D341Med (cell line): ENCODE data around the gene ANK2.

Source experiments
- DNase-seq: peaks from one replicate; pipeline ENCODE4 v3.0.0; 2012; ENCODE audit warnings: low spot score

The ANK2 gene

GRCh38 chr4:113049421-113050370 lies at the start of gene ANK2:
ANK2 (plus strand) TSS chr4:113049653; CDS start chr4:113049729, 76 bp downstream.
- peak; percentile 26 for DNase-seq

- no peak for DNase-seq
Observed at GRCh38 chr4:113003841-113004240, 45.6 kb upstream of the ANK2 start.

DNA sequence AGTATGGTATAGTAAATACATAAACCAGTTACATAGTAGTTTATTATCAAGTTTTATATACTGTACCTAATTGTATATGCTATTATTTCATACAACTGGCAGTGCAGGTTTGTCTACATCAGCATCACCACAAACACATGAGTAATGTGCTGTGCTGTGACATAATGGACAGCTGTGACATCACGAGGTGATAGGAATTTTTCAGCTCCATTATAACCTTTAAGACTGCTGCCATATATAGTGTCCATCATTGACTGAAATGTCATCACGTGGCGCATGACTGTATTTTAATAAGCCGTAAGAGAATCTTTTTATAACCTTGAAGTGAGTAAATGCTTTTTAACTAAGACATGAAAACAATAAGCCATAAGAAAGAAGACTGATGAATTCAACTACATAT lies 44.8 kb upstream of the ANK2 start:
- DNase-seq, result no peak

GRCh38 chr4:113006632-113007031 lies 42.8 kb upstream of the ANK2 start:
- no peak for DNase-seq

GRCh38 chr4:113007151-113007550 lies 42.3 kb upstream of the ANK2 start:
- no peak for DNase-seq

GRCh38 chr4:113008135-113008534 lies 41.3 kb upstream of the ANK2 start:
- no peak for DNase-seq

- no peak for DNase-seq
Observed at GRCh38 chr4:113008716-113009115, 40.7 kb upstream of the ANK2 start.

DNA sequence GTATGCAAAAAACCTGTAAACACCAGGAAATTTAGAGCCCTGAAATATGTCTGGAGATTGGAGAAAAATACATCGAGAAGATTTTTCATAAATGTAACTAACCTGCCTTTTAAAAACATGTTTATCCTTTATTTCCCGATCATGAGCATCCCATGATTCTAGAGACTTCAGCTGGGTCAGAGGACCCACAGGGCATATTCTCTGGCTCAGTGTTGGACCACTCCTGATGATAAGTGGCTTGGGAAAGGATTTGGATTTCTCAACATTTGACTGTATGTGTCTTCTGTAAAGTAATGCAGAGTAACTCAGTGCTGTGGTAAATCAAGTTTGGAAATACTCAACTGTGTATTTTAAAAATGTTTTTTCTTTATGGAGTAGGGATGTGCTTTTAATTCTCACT lies 40.0 kb upstream of the ANK2 start:
- no peak for DNase-seq

DNA sequence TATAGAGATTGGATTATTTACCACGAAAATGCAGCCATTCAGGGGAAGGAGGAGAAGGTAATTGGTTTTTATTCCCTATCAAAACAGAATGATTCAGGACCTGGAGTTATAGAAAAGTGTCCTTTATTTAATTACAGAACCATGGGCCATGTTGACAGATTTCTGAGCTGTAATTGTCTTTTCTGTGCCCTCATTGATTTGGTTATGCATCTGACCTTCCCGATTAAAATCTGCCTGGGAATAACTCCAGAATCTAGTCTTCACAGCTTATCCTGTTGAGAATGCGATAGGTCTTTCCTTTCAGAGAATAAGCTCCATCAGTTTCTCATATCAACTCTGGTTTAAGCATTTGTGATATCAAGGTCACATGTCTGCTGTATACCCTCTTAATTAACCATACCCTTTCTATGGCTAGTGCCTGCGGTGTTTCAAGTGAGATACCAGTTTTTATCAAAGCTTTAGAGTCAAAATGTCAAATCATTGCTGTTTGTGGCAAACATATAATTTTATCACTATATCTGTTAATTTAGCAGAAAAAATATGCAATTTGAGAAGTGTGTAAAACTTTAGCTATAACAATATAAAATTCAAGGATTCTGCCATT lies 37.2 kb upstream of the ANK2 start:
- no peak for DNase-seq

DNA sequence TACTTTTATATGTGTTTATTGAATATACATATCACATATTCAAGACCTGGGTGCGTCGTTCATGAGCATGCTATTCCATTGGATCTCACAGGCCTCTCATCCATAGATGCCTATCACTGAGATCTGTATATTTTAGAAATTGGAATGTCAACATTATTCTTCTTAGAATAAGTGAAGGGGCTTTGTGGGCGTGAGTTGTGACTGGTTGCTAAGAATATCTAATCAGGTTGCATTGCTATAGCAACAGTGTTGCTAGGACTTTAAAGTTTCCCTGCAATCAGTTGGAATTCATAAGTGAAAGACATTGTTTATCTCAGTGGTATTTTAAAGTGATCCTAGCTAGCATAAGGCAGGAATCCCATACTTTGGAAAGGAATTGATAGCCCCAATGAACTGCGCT lies 36.7 kb upstream of the ANK2 start:
- no peak for DNase-seq

GRCh38 chr4:113013751-113014150 lies 35.7 kb upstream of the ANK2 start:
- no peak for DNase-seq

DNA sequence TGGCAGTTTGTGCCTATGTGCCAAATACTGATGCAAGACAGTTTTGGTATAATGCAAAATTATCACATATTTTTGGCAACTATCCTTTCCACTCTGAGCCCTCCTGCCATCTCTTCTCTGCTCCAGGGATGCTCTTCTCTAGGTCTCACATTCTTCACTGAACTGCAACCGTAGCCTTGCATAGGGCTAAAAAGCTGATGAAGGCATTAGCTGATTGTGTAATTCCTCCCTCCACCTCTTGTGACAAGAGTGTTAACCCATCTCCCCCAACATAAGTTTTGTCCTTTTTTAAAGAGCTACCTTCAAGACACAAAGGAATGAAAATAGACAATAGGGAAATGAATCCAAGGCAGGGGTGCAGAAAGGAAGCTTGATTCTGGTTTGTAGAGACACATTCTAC lies 33.1 kb upstream of the ANK2 start:
- DNase-seq, result no peak

DNA sequence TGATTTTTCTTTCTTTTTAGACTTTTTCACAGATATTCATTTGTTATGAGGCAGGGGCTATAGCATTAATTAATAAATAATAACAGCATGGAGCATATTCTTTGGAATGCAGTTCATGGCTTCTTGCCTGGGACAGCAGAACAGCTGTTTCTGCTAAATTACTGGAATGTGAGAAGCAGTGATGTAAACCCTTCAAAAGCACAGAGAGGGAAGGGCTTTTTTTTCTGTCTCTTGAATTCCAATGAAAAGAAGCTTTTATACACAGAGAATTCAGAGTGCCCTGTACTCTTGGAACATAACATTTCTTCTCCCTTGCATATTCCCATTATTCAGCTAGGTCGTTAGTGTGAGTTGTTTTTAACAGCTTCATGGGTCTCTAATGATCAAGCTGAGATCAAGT lies 28.5 kb upstream of the ANK2 start:
- DNase-seq, result no peak

DNA sequence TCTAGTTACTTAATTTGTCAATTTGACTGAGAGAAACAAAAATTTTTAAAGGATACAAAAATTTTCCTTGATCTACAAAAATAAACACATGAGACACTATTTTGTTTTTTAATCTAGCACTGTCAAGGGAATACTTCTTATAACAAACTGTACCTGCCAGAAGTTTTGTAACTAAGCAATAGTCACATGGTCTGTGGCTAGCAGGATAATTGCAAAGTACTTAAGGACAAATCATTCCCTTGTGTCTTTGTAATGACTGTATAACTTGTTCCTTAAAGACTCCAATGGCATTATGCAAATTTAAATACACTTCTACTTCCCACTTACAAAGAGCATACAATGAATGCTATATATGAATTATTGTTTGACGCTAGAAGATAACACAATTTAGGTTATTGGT lies 25.1 kb upstream of the ANK2 start:
- DNase-seq, result no peak

DNA sequence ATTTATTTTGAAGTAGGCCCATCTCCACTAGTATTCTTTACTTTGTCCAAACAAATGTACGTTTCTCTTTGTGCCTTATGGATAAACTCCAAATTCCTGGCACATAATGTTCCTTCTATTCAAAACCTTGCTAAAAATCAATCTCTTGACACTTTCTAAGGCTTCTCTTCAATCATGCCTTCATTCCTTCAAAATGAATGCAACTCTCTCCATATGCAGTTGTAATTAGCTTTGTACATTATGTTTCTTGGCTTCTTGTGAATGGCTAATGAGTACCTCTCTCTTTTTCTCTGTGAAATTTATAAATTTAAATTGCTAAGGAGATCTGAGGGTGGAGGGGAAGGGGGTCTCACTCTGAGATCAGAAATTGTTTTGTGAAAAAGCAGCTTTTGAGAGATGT lies 24.0 kb upstream of the ANK2 start:
- no peak for DNase-seq

DNA sequence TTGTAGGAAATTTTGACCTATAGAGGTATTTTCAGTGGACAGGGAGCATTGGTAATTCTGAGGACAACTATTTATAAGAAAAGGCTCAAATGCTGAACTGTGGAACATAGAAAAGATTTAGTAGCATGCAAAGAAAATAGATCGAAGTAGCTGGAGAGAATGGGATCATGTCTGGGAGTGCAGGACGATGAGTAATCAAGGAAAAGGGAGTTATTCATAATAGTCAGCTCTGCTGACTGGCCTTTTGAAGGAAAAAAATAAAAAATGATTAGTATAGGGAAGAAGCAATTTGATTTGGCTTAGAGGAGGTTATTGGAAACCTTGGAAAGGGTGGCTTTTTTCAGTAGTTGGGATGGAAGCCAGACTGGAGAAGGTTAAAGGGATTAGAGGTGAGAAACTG lies 22.9 kb upstream of the ANK2 start:
- DNase-seq, result no peak

DNA sequence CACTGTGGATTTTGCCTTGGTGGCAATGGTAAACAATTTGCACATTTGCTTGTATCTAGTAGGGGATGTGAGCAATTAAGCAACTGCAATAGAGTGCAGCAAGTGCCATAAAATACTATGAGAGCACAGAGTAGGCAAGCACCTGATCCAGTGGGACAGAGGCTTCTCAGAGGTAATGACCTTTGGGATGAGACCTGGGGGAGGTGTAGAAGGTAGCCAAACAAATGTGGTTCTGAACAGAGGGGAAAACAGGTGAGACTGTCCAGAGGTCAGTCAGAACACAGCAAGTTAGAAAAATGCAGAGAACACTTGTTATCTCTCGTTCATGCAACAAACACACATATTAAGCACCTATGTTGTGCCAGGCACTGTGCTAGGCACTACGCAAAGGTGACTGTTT lies 21.4 kb upstream of the ANK2 start:
- no peak for DNase-seq

DNA sequence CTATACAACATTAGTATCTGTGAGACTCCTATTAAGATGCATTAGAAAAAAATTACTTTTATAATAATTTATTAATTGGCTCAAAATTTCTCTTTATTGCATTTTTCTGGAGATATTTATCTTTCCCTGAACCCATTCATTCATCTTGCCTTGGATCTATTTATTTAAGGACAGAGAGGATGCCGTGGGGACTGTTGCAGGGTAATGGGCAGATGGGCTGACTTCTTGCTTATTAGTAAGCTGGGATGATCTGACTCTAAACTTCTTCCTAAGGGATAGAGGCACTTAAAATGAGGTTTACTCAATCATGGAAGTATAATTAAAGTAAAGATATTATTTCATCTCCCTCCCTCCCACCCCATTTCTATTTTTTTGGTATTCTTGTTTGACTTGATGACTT lies 18.2 kb upstream of the ANK2 start:
- DNase-seq, result no peak

DNA sequence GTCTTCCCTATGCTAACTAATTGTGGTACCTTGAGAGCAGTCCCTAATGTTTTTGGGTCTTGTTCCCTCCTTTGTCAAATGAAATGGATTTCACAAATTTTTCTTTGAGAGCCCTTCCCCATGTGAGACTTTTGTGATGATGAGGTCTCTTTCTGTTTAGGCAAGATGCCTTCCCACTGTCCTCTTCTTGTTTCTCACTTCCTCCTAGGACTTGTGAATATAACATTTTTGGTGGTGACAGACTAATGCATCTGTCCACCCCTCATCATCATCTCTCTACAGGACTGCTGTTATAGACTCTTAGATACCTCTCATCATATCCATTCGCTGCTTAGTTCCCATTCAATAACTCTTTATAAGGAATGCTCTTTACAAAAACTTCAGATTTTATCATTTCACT lies 8.7 kb upstream of the ANK2 start:
- DNase-seq, result no peak

- DNase-seq, result no peak
Observed at GRCh38 chr4:113042502-113042901, 7.0 kb upstream of the ANK2 start.

- no peak for DNase-seq
Observed at GRCh38 chr4:113043591-113043990, 5.9 kb upstream of the ANK2 start.

GRCh38 chr4:113050371-113050755 lies 910 bp downstream of the ANK2 start:
- DNase-seq, result no peak

DNA sequence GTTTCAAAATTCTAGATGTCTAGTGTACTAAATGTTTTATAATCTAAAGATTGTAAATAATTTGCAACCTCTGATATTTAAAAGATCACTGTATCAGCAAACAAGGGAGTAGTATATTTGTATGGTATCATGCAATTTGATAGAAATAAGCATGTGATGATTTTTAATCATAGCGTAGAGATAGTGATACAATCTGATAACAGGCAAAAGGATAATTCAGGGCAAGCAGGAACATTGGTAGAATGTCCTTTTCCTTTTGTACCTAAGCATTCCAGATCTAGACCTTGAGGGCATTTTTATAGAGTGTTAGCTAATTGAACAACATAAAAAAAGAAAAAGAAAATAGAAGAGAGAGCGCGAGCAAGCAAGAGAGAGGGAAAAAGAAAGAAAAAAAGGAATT lies 1.4 kb downstream of the ANK2 start:
- no peak for DNase-seq

- DNase-seq, result no peak
Observed at GRCh38 chr4:113051361-113051760, 1.9 kb downstream of the ANK2 start.
